IMR-90 (cell line): ENCODE measurements around the gene BTBD2. TPM values are rescaled to one million over a fixed set of nuclear protein-coding genes. Genes with fewer than 3 reads are reported as not detected.

Experiments
- ATAC-seq: fragments of 200-7000 bp; cut with Tn5 transposase; 2 replicates; pipeline ENCODE4 v1.9.1; 2020; ENCODE audit warnings: low read depth, mild to moderate bottlenecking, moderate library complexity
- BruUV-seq: library from RNA; stranded (reverse); fragments of 400-500 nt; replicated peaks from 2 replicates; lab custom pipeline; 2021; lab: Mats Ljungman, UMichigan
- CTCF ChIA-PET: fragments of 300-600 bp; formaldehyde crosslinking; extraction: SDS; loops from one replicate; lab custom pipeline; 2021; ENCODE audit warnings: antibody characterized with exemption; lab: Yijun Ruan, JAX
- POLR2A ChIA-PET: fragments of 300-600 bp; sonication (Branson Sonifier 250); formaldehyde crosslinking; loops from one replicate; lab custom pipeline; 2022; ENCODE audit warnings: antibody characterized with exemption; ENCODE audit not compliant: unreplicated experiment; lab: Charles Lee
- DNase-seq: peaks from one replicate; pipeline ENCODE4 v3.0.0; 2013
- H2AFZ ChIP-seq: replicated peaks from 2 replicates; pipeline ENCODE3; 2013; ENCODE audit warnings: low read length, mild to moderate bottlenecking; ENCODE audit not compliant: poor library complexity
- H2AK5ac ChIP-seq: 2 replicates; pipeline ENCODE4 v1.6.1; 2013; ENCODE audit warnings: low read depth, low read length, inconsistent platforms
- H2AK9ac ChIP-seq: replicated peaks from 2 replicates; pipeline ENCODE3; 2013; ENCODE audit warnings: mild to moderate bottlenecking, low read depth, low read length, moderate library complexity; ENCODE audit not compliant: poor library complexity
- H2BK120ac ChIP-seq: 2 replicates; pipeline ENCODE4 v1.6.1; 2013; ENCODE audit warnings: low read depth, low read length, inconsistent platforms
- H2BK15ac ChIP-seq: 3 replicates; pipeline ENCODE4 v1.6.1; 2013; ENCODE audit warnings: low read depth, low read length, inconsistent platforms
- H2BK20ac ChIP-seq: 2 replicates; pipeline ENCODE4 v1.6.1; 2013; ENCODE audit warnings: low read depth, mild to moderate bottlenecking, inconsistent platforms, low read length, moderate library complexity
- H2BK5ac ChIP-seq: 2 replicates; pipeline ENCODE4 v1.6.1; 2013; ENCODE audit warnings: mild to moderate bottlenecking, low read depth, low read length, inconsistent platforms; ENCODE audit not compliant: poor library complexity, severe bottlenecking
- H3K14ac ChIP-seq: replicated peaks from 2 replicates; pipeline ENCODE4 v1.6.1; 2013; ENCODE audit warnings: low read depth, low read length, inconsistent platforms
- H3K18ac ChIP-seq: 2 replicates; pipeline ENCODE4 v1.6.1; 2013; ENCODE audit warnings: low read depth, low read length, control low read depth
- H3K23ac ChIP-seq: 2 replicates; pipeline ENCODE4 v1.6.1; 2013; ENCODE audit warnings: low read depth, low read length, inconsistent platforms
- H3K27ac ChIP-seq: 2 replicates; pipeline ENCODE4 v1.5.1; 2013; ENCODE audit warnings: mild to moderate bottlenecking, control low read depth, low read length; ENCODE audit not compliant: insufficient read depth
- H3K27me3 ChIP-seq: 2 replicates; pipeline ENCODE4 v1.6.1; 2013; ENCODE audit warnings: low read length; ENCODE audit not compliant: control insufficient read depth, insufficient read depth
- H3K36me3 ChIP-seq: 2 replicates; pipeline ENCODE4 v1.6.1; 2013; ENCODE audit warnings: low read length, mixed read lengths; ENCODE audit not compliant: control insufficient read depth, insufficient read depth
- H3K4ac ChIP-seq: 2 replicates; pipeline ENCODE4 v1.6.1; 2013; ENCODE audit warnings: low read depth, low read length, inconsistent platforms
- H3K4me1 ChIP-seq: 2 replicates; pipeline ENCODE4 v1.6.1; 2013; ENCODE audit warnings: low read length, mixed read lengths; ENCODE audit not compliant: control insufficient read depth, insufficient read depth
- H3K4me2 ChIP-seq: 2 replicates; pipeline ENCODE4 v1.6.1; 2013; ENCODE audit warnings: low read depth, mild to moderate bottlenecking, control low read depth, low read length, moderate library complexity
- H3K4me3 ChIP-seq: 2 replicates; pipeline ENCODE4 v1.5.1; 2013; ENCODE audit warnings: low read depth, mild to moderate bottlenecking, control low read depth, low read length, moderate library complexity; ENCODE audit not compliant: insufficient read depth
- H3K56ac ChIP-seq: 2 replicates; pipeline ENCODE4 v1.6.1; 2013; ENCODE audit warnings: low read length, inconsistent platforms; ENCODE audit not compliant: insufficient read depth; ENCODE audit errors: extremely low read depth
- H3K79me1 ChIP-seq, 2 experiments: 2 replicates each; pipeline ENCODE4 v1.6.1; 2013; ENCODE audit warnings: low read length in 2 of 2, inconsistent platforms in 1 of 2, low read depth in 1 of 2
- H3K9ac ChIP-seq: 2 replicates; pipeline ENCODE4 v1.6.1; 2013; ENCODE audit warnings: low read depth, low read length, control low read depth
- H3K9me1 ChIP-seq: 2 replicates; pipeline ENCODE4 v1.6.1; 2013; ENCODE audit warnings: low read length, inconsistent platforms; ENCODE audit not compliant: insufficient read depth
- H3K9me3 ChIP-seq: 2 replicates; pipeline ENCODE4 v1.6.1; 2013; ENCODE audit warnings: low read length; ENCODE audit not compliant: control insufficient read depth, insufficient read depth
- H4K20me1 ChIP-seq: 2 replicates; pipeline ENCODE4 v1.6.1; 2013; ENCODE audit warnings: low read length, inconsistent platforms; ENCODE audit not compliant: insufficient read depth
- H4K5ac ChIP-seq: 2 replicates; pipeline ENCODE4 v1.6.1; 2013; ENCODE audit warnings: mild to moderate bottlenecking, low read depth, low read length, control low read depth
- H4K8ac ChIP-seq, 2 experiments: 2 replicates each; pipeline ENCODE4 v1.6.1; 2013; ENCODE audit warnings: low read depth in 2 of 2, low read length in 2 of 2, control low read depth in 1 of 2, inconsistent platforms in 1 of 2
- H4K91ac ChIP-seq: 2 replicates; pipeline ENCODE4 v1.6.1; 2013; ENCODE audit warnings: low read depth, low read length, inconsistent platforms; ENCODE audit not compliant: insufficient read depth
- BHLHE40 ChIP-seq: fragments of 150-350 bp; IDR thresholded peaks from 2 replicates; pipeline ENCODE4 v1.6.1; 2016; ENCODE audit warnings: mild to moderate bottlenecking, low read depth, low read length
- CHD1 ChIP-seq: IDR thresholded peaks from 2 replicates; pipeline ENCODE4 v1.6.1; 2012; ENCODE audit warnings: low read depth, low read length, improper control_type of control experiment
- CTCF ChIP-seq: conservative IDR thresholded peaks from 2 replicates; pipeline ENCODE4 v1.5.1; 2012; ENCODE audit warnings: mild to moderate bottlenecking, low read depth, low read length, improper control_type of control experiment
- RFX5 ChIP-seq: IDR thresholded peaks from 2 replicates; pipeline ENCODE4 v1.8.0; 2012; ENCODE audit warnings: low read depth, mild to moderate bottlenecking, low read length, moderate library complexity
- SMC3 ChIP-seq: fragments of 150-350 bp; IDR thresholded peaks from 2 replicates; pipeline ENCODE4 v1.6.1; 2016; ENCODE audit warnings: low read depth, mild to moderate bottlenecking, antibody characterized with exemption, low read length, moderate library complexity
- WGBS, 2 experiments: methylation state at CpG; one replicate each; pipeline versions ENCODE4 v1.1.5 to v1.1.7; 2013; ENCODE audit warnings: missing lambda C conversion rate in 2 of 2; ENCODE audit not compliant: insufficient read length in 1 of 2; ENCODE audit errors: extremely low coverage in 2 of 2; 5-methylcytosine and 5-hydroxymethylcytosine counted together
- dilution Hi-C: fragments of 300-500 bp; cut with HindIII; formaldehyde crosslinking; loops from one replicate; pipeline ENCODE4 v1.14.3; 2018; ENCODE audit warnings: low sequenced_read_pairs; ENCODE audit not compliant: unreplicated experiment
- in situ Hi-C: fragments of 300-500 bp; cut with MboI; formaldehyde crosslinking; loops from 3 replicates; pipeline ENCODE4 v1.14.3; 2019; ENCODE audit warnings: low sequenced_read_pairs, inconsistent platforms, mixed read lengths
- intact Hi-C: fragments of 100-400 bp; cut with micrococcal nuclease; formaldehyde crosslinking; loops from 2 replicates; pipeline ENCODE4 v1.10.0; 2022
- polyA plus RNA-seq, 3 experiments: library from polyadenylated mRNA; depleted of rRNA; stranded (reverse); fragments of >200 nt; gene quantifications; 2 replicates each; pipeline ENCODE4 v1.2.3, GENCODE V29; 2012; ENCODE audit warnings: low replicate concordance in 1 of 3
- total RNA-seq: library from RNA; depleted of rRNA; stranded (reverse); fragments of >200 nt; gene quantifications from 2 replicates; pipeline ENCODE4 v1.2.3, GENCODE V29; 2012
- TF ChIP-seq, protein P1 (sequence below): fragments of 150-350 bp; IDR thresholded peaks from 2 replicates; pipeline ENCODE4 v1.6.1; 2017; ENCODE audit warnings: mild to moderate bottlenecking, antibody characterized with exemption, low read length, low read depth

BTBD2 gene
- total and polyA plus RNA-seq, 2 of the 4 experiments (the other 2 are of a cell fraction), result 24.4 to 65.7 TPM

DNA sequence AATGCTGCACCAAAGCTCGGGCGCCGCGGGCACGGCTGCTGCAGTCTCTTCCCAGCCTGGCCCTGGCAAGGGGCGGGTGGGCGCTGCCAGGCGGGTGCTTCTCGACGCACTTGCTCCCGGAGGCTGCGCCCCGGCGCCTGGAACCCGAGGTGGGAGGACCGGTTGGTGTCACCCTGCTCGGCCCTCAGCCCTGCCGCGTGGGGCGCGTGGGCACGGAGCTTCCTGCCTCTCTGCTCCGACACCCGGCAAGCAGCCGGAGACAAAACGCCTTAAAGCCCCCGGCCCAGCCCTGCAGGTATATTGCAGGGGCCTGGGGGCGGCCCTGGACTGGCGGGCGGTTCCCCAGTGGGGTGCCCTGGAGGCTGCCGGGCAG is 34.7 kb downstream of the BTBD2 start:
- CTCF ChIA-PET, result no interaction called here

More for the DNA sequence above, 34.7 kb downstream of the BTBD2 start:
- no peaks in the 10 kb centered on the region for H3K27me3 ChIP-seq
- no peaks in the 10 kb centered on the region for H3K9me3 ChIP-seq
- H3K23ac ChIP-seq, result no peak overlapping the region
- BruUV-seq, result no TSS peak
- no peak overlapping the region for H3K18ac ChIP-seq
- H3K4me2 ChIP-seq, result no peak overlapping the region
- H3K36me3 ChIP-seq, result peaks cover 49% of the 10 kb centered on the region
- H2BK20ac ChIP-seq, result no peak overlapping the region
- H2BK15ac ChIP-seq, result no peak overlapping the region
- H2BK120ac ChIP-seq, result no peak overlapping the region
- H3K4me3 ChIP-seq, result no peak overlapping the region
- no peak overlapping the region for H2AK5ac ChIP-seq
- no peak overlapping the region for H2AFZ ChIP-seq
- H2BK5ac ChIP-seq, result no peak overlapping the region
- no peak overlapping the region for H3K14ac ChIP-seq
- DNase-seq (no peak), ATAC-seq (no peak)
- H4K91ac ChIP-seq, result no peak overlapping the region
- H3K27ac ChIP-seq, result no peak overlapping the region
- 99% methylated on average over 21 of the region's 31 CpGs; no CpG with 5 or more reads in 1 of the 2 experiments for WGBS, 2 experiments
- H2AK9ac ChIP-seq, result no peak overlapping the region
- intact Hi-C loops (no loop called here), dilution Hi-C loops (no loop called here), in situ Hi-C loops (no loop called here)
- peaks cover 0 to 22% of the 10 kb centered on the region in 2 experiments; a peak in 3 of 4 replicates for H3K79me1 ChIP-seq
- no peak overlapping the region for H3K4ac ChIP-seq
- H3K9me1 ChIP-seq, result no peaks in the 10 kb centered on the region; the same call in 1 of the 2 replicates
- TF ChIP-seq, protein P1, sequence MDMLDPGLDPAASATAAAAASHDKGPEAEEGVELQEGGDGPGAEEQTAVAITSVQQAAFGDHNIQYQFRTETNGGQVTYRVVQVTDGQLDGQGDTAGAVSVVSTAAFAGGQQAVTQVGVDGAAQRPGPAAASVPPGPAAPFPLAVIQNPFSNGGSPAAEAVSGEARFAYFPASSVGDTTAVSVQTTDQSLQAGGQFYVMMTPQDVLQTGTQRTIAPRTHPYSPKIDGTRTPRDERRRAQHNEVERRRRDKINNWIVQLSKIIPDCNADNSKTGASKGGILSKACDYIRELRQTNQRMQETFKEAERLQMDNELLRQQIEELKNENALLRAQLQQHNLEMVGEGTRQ, result no peak
- TF ChIP-seq BHLHE40, result no peak
- TF ChIP-seq CHD1, result no peak
- no peak for TF ChIP-seq CTCF
- TF ChIP-seq RFX5, result no peak
- TF ChIP-seq SMC3, result no peak
- no peak overlapping the region for H4K8ac ChIP-seq
- POLR2A ChIA-PET, result no interaction called here
- no peak overlapping the region for H3K9ac ChIP-seq
- no peak overlapping the region for H4K5ac ChIP-seq
- no peaks in the 10 kb centered on the region for H3K4me1 ChIP-seq
- no peak overlapping the region for H3K56ac ChIP-seq
- H4K20me1 ChIP-seq, result peaks cover 25% of the 10 kb centered on the region
